Measurements from ENCODE around the gene BSN.

Gene BSN

GRCh38 chr3:49519296-49519695, 35.0 kb upstream of the BSN start:
- Histone ChIP-seq H3K4me3 (ENCODE audit: low read length in 2 of 2) (no peak overlapping the region), H3K9ac (ENCODE audit: low read depth in 1 of 2, low read length in 2 of 2) (no peak overlapping the region), H3K4me1 (ENCODE audit: control insufficient read depth in 2 of 2, insufficient read depth in 2 of 2, low read length in 2 of 2) (no peaks in the 10 kb centered on the region), H3K27ac (ENCODE audit: low read depth in 2 of 2, low read length in 2 of 2) (no peak overlapping the region), H3K36me3 (ENCODE audit: control insufficient read depth in 2 of 2, insufficient read depth in 2 of 2, low read length in 2 of 2) (peaks cover 21 to 22% of the 10 kb centered on the region in 2 donors), H3K27me3 (ENCODE audit: control insufficient read depth in 2 of 2, insufficient read depth in 2 of 2, low read length in 2 of 2) (no peaks in the 10 kb centered on the region), H3K9me3 (ENCODE audit: control insufficient read depth in 2 of 2, low read length in 2 of 2) (no peaks in the 10 kb centered on the region)

GRCh38 chr3:49519916-49520385, 34.3 kb upstream of the BSN start:
- Histone ChIP-seq H3K9ac (ENCODE audit: low read depth in 1 of 2, low read length in 2 of 2) (no peak overlapping the region), H3K36me3 (ENCODE audit: control insufficient read depth in 2 of 2, insufficient read depth in 2 of 2, low read length in 2 of 2) (peaks cover 21 to 22% of the 10 kb centered on the region in 2 donors), H3K9me3 (ENCODE audit: control insufficient read depth in 2 of 2, low read length in 2 of 2) (no peaks in the 10 kb centered on the region), H3K4me3 (ENCODE audit: low read length in 2 of 2) (no peak overlapping the region), H3K27me3 (ENCODE audit: control insufficient read depth in 2 of 2, insufficient read depth in 2 of 2, low read length in 2 of 2) (no peaks in the 10 kb centered on the region), H3K4me1 (ENCODE audit: control insufficient read depth in 2 of 2, insufficient read depth in 2 of 2, low read length in 2 of 2) (no peaks in the 10 kb centered on the region), H3K27ac (ENCODE audit: low read depth in 2 of 2, low read length in 2 of 2) (no peak overlapping the region)

GRCh38 chr3:49523756-49524747, 30.2 kb upstream of the BSN start:
- Histone ChIP-seq H3K9me3 (ENCODE audit: control insufficient read depth in 2 of 2, low read length in 2 of 2) (no peaks in the 10 kb centered on the region), H3K4me3 (ENCODE audit: low read length in 2 of 2) (no peak overlapping the region), H3K9ac (ENCODE audit: low read depth in 1 of 2, low read length in 2 of 2) (no peak overlapping the region), H3K36me3 (ENCODE audit: control insufficient read depth in 2 of 2, insufficient read depth in 2 of 2, low read length in 2 of 2) (peaks cover under 1 to 7% of the 10 kb centered on the region in 2 donors), H3K27ac (ENCODE audit: low read depth in 2 of 2, low read length in 2 of 2) (no peak overlapping the region), H3K4me1 (ENCODE audit: control insufficient read depth in 2 of 2, insufficient read depth in 2 of 2, low read length in 2 of 2) (no peaks in the 10 kb centered on the region), H3K27me3 (ENCODE audit: control insufficient read depth in 2 of 2, insufficient read depth in 2 of 2, low read length in 2 of 2) (no peaks in the 10 kb centered on the region)

GRCh38 chr3:49529567-49529966, 24.7 kb upstream of the BSN start:
- Histone ChIP-seq H3K27ac (ENCODE audit: low read depth in 2 of 2, low read length in 2 of 2) (no peak overlapping the region), H3K36me3 (ENCODE audit: control insufficient read depth in 2 of 2, insufficient read depth in 2 of 2, low read length in 2 of 2) (peaks cover 29 to 32% of the 10 kb centered on the region in 2 donors)

GRCh38 chr3:49530231-49530630, 24.0 kb upstream of the BSN start:
- Histone ChIP-seq H3K27ac (ENCODE audit: low read depth in 2 of 2, low read length in 2 of 2) (no peak overlapping the region), H3K4me1 (ENCODE audit: control insufficient read depth in 2 of 2, insufficient read depth in 2 of 2, low read length in 2 of 2) (no peaks in the 10 kb centered on the region), H3K36me3 (ENCODE audit: control insufficient read depth in 2 of 2, insufficient read depth in 2 of 2, low read length in 2 of 2) (peaks cover 29 to 32% of the 10 kb centered on the region in 2 donors)

More at GRCh38 chr3:49529567-49529966, 24.7 kb upstream of the BSN start:
- Histone ChIP-seq H3K4me3 (ENCODE audit: low read length in 2 of 2) (no peak overlapping the region), H3K9me3 (ENCODE audit: control insufficient read depth in 2 of 2, low read length in 2 of 2) (no peaks in the 10 kb centered on the region), H3K4me1 (ENCODE audit: control insufficient read depth in 2 of 2, insufficient read depth in 2 of 2, low read length in 2 of 2) (no peaks in the 10 kb centered on the region), H3K27me3 (ENCODE audit: control insufficient read depth in 2 of 2, insufficient read depth in 2 of 2, low read length in 2 of 2) (no peaks in the 10 kb centered on the region), H3K9ac (ENCODE audit: low read depth in 1 of 2, low read length in 2 of 2) (no peak overlapping the region)

GRCh38 chr3:49530701-49531100, 23.6 kb upstream of the BSN start:
- Histone ChIP-seq H3K27me3 (ENCODE audit: control insufficient read depth in 2 of 2, insufficient read depth in 2 of 2, low read length in 2 of 2) (no peaks in the 10 kb centered on the region), H3K9ac (ENCODE audit: low read depth in 1 of 2, low read length in 2 of 2) (no peak overlapping the region), H3K9me3 (ENCODE audit: control insufficient read depth in 2 of 2, low read length in 2 of 2) (no peaks in the 10 kb centered on the region), H3K4me3 (ENCODE audit: low read length in 2 of 2) (no peak overlapping the region), H3K36me3 (ENCODE audit: control insufficient read depth in 2 of 2, insufficient read depth in 2 of 2, low read length in 2 of 2) (peaks cover 29 to 32% of the 10 kb centered on the region in 2 donors), H3K27ac (ENCODE audit: low read depth in 2 of 2, low read length in 2 of 2) (no peak overlapping the region), H3K4me1 (ENCODE audit: control insufficient read depth in 2 of 2, insufficient read depth in 2 of 2, low read length in 2 of 2) (no peaks in the 10 kb centered on the region)

More at GRCh38 chr3:49530231-49530630, 24.0 kb upstream of the BSN start:
- Histone ChIP-seq H3K9me3 (ENCODE audit: control insufficient read depth in 2 of 2, low read length in 2 of 2) (no peaks in the 10 kb centered on the region), H3K9ac (ENCODE audit: low read depth in 1 of 2, low read length in 2 of 2) (no peak overlapping the region), H3K4me3 (ENCODE audit: low read length in 2 of 2) (no peak overlapping the region), H3K27me3 (ENCODE audit: control insufficient read depth in 2 of 2, insufficient read depth in 2 of 2, low read length in 2 of 2) (no peaks in the 10 kb centered on the region)

GRCh38 chr3:49531218-49531617, 23.1 kb upstream of the BSN start:
- no peaks in the 10 kb centered on the region for H3K4me1 ChIP-seq (ENCODE audit: control insufficient read depth in 2 of 2, insufficient read depth in 2 of 2, low read length in 2 of 2)
- no peak overlapping the region for H3K9ac ChIP-seq (ENCODE audit: low read depth in 1 of 2, low read length in 2 of 2)
- H3K36me3 ChIP-seq (ENCODE audit: control insufficient read depth in 2 of 2, insufficient read depth in 2 of 2, low read length in 2 of 2) = peaks cover 29 to 32% of the 10 kb centered on the region in 2 donors
- H3K27ac ChIP-seq (ENCODE audit: low read depth in 2 of 2, low read length in 2 of 2) = no peak overlapping the region
- no peaks in the 10 kb centered on the region for H3K27me3 ChIP-seq (ENCODE audit: control insufficient read depth in 2 of 2, insufficient read depth in 2 of 2, low read length in 2 of 2)
- H3K9me3 ChIP-seq (ENCODE audit: control insufficient read depth in 2 of 2, low read length in 2 of 2) = no peaks in the 10 kb centered on the region
- H3K4me3 ChIP-seq (ENCODE audit: low read length in 2 of 2) = no peak overlapping the region

- no peak overlapping the region for H3K27ac ChIP-seq (ENCODE audit: low read depth in 2 of 2, low read length in 2 of 2)
- H3K27me3 ChIP-seq (ENCODE audit: control insufficient read depth in 2 of 2, insufficient read depth in 2 of 2, low read length in 2 of 2) = no peaks in the 10 kb centered on the region
- H3K4me3 ChIP-seq (ENCODE audit: low read length in 2 of 2) = no peak overlapping the region
- no peaks in the 10 kb centered on the region for H3K4me1 ChIP-seq (ENCODE audit: control insufficient read depth in 2 of 2, insufficient read depth in 2 of 2, low read length in 2 of 2)
- H3K36me3 ChIP-seq (ENCODE audit: control insufficient read depth in 2 of 2, insufficient read depth in 2 of 2, low read length in 2 of 2) = peaks cover 29 to 32% of the 10 kb centered on the region in 2 donors
- H3K9ac ChIP-seq (ENCODE audit: low read depth in 1 of 2, low read length in 2 of 2) = no peak overlapping the region
- H3K9me3 ChIP-seq (ENCODE audit: control insufficient read depth in 2 of 2, low read length in 2 of 2) = no peaks in the 10 kb centered on the region
Measured at GRCh38 chr3:49531715-49532114, 22.6 kb upstream of the BSN start.

GRCh38 chr3:49533031-49533430, 21.2 kb upstream of the BSN start:
- no peaks in the 10 kb centered on the region for H3K4me1 ChIP-seq (ENCODE audit: control insufficient read depth in 2 of 2, insufficient read depth in 2 of 2, low read length in 2 of 2)
- H3K27ac ChIP-seq (ENCODE audit: low read depth in 2 of 2, low read length in 2 of 2) = no peak overlapping the region
- no peaks in the 10 kb centered on the region for H3K27me3 ChIP-seq (ENCODE audit: control insufficient read depth in 2 of 2, insufficient read depth in 2 of 2, low read length in 2 of 2)
- H3K9me3 ChIP-seq (ENCODE audit: control insufficient read depth in 2 of 2, low read length in 2 of 2) = no peaks in the 10 kb centered on the region
- H3K36me3 ChIP-seq (ENCODE audit: control insufficient read depth in 2 of 2, insufficient read depth in 2 of 2, low read length in 2 of 2) = peaks cover 29 to 32% of the 10 kb centered on the region in 2 donors
- no peak overlapping the region for H3K4me3 ChIP-seq (ENCODE audit: low read length in 2 of 2)
- no peak overlapping the region for H3K9ac ChIP-seq (ENCODE audit: low read depth in 1 of 2, low read length in 2 of 2)

GRCh38 chr3:49533786-49534519, 20.3 kb upstream of the BSN start:
- Histone ChIP-seq H3K4me1 (ENCODE audit: control insufficient read depth in 2 of 2, insufficient read depth in 2 of 2, low read length in 2 of 2) (no peaks in the 10 kb centered on the region), H3K4me3 (ENCODE audit: low read length in 2 of 2) (no peak overlapping the region), H3K36me3 (ENCODE audit: control insufficient read depth in 2 of 2, insufficient read depth in 2 of 2, low read length in 2 of 2) (peaks cover 29 to 32% of the 10 kb centered on the region in 2 donors), H3K9ac (ENCODE audit: low read depth in 1 of 2, low read length in 2 of 2) (no peak overlapping the region), H3K27ac (ENCODE audit: low read depth in 2 of 2, low read length in 2 of 2) (no peak overlapping the region), H3K9me3 (ENCODE audit: control insufficient read depth in 2 of 2, low read length in 2 of 2) (no peaks in the 10 kb centered on the region), H3K27me3 (ENCODE audit: control insufficient read depth in 2 of 2, insufficient read depth in 2 of 2, low read length in 2 of 2) (no peaks in the 10 kb centered on the region)

All from mucosa of rectum (tissue), 2 donors.